H1 (cell line): ENCODE data around the gene GTF2I. TPM values are rescaled to one million over a fixed set of nuclear protein-coding genes. Genes with fewer than 3 reads are reported as not detected.
"Not testable (repeated sequence)": the region's sequence is repeated elsewhere in the genome, so short reads cannot be mapped to it uniquely, and the experiment has no call there.

ENCODE experiments used
- CTCF ChIA-PET: fragments of 300-600 bp; sonication (Branson Sonifier 250); formaldehyde crosslinking; loops from one replicate; lab custom pipeline; 2021; ENCODE audit not compliant: partially characterized antibody; lab: Charles Lee
- POLR2A ChIA-PET: fragments of 300-600 bp; sonication (Branson Sonifier 250); formaldehyde crosslinking; loops from one replicate; lab custom pipeline; 2021; ENCODE audit warnings: inconsistent platforms; ENCODE audit not compliant: partially characterized antibody; lab: Charles Lee
- DNase-seq, 2 experiments: peaks; one replicate each; pipeline versions ENCODE4 v3.0.0 to v3.0.0-alpha.2; 2010 to 2022; ENCODE audit warnings: low spot score in 2 of 2, low read depth in 1 of 2, mixed read lengths in 1 of 2
- FAIRE-seq: peaks from 2 replicates; lab custom pipeline; 2011; peaks lifted over from hg19 to GRCh38; lab: Jason Lieb, UNC
- H2AFZ ChIP-seq: 2 replicates; pipeline ENCODE4 v1.8.1; 2012; ENCODE audit warnings: low read length, inconsistent platforms
- H2AK5ac ChIP-seq: 2 replicates; pipeline ENCODE4 v1.6.1; 2013; ENCODE audit warnings: low read depth, low read length
- H2BK120ac ChIP-seq: replicated peaks from 2 replicates; pipeline ENCODE3; 2013; ENCODE audit warnings: low read depth, low read length, inconsistent platforms
- H2BK12ac ChIP-seq: 2 replicates; pipeline ENCODE4 v1.6.1; 2013; ENCODE audit warnings: low read depth, low read length
- H2BK15ac ChIP-seq: 2 replicates; pipeline ENCODE4 v1.6.1; 2013; ENCODE audit warnings: low read length
- H2BK20ac ChIP-seq: 2 replicates; pipeline ENCODE4 v1.6.1; 2013; ENCODE audit warnings: low read length
- H2BK5ac ChIP-seq: 2 replicates; pipeline ENCODE4 v1.6.1; 2013; ENCODE audit warnings: low read depth, low read length
- H3K14ac ChIP-seq: 2 replicates; pipeline ENCODE4 v1.6.1; 2013; ENCODE audit warnings: inconsistent platforms; ENCODE audit not compliant: insufficient read length
- H3K18ac ChIP-seq: 2 replicates; pipeline ENCODE4 v1.6.1; 2013; ENCODE audit warnings: low read length; ENCODE audit errors: extremely low read depth
- H3K23ac ChIP-seq: 2 replicates; pipeline ENCODE4 v1.6.1; 2013; ENCODE audit warnings: inconsistent platforms; ENCODE audit not compliant: insufficient read length
- H3K23me2 ChIP-seq: 2 replicates; pipeline ENCODE4 v1.6.1; 2013; ENCODE audit warnings: low read depth, low read length
- H3K27ac ChIP-seq: 2 replicates; pipeline ENCODE4 v1.6.1; 2011; ENCODE audit warnings: low read depth, low read length, inconsistent platforms
- H3K27me3 ChIP-seq, 4 experiments: replicated peaks in 1 of 4; 1 replicate in 1 of 4; 2 replicates in 3 of 4; pipeline versions ENCODE4 v1.6.1 to v1.8.1; 2011 to 2013; ENCODE audit warnings: low read length in 3 of 4, mild to moderate bottlenecking in 3 of 4, inconsistent platforms in 2 of 4, mixed read lengths in 2 of 4, moderate library complexity in 1 of 4; ENCODE audit not compliant: control insufficient read depth in 3 of 4, insufficient read depth in 3 of 4; ENCODE audit errors: extremely low read depth in 1 of 4
- H3K36me3 ChIP-seq, 4 experiments: 2 replicates each; pipeline versions ENCODE4 v1.6.1 to v1.8.1; 2011 to 2013; ENCODE audit warnings: mild to moderate bottlenecking in 4 of 4, low read length in 3 of 4, moderate library complexity in 2 of 4, control low read depth in 1 of 4, inconsistent platforms in 1 of 4; ENCODE audit not compliant: insufficient read depth in 4 of 4, control insufficient read depth in 2 of 4
- H3K4ac ChIP-seq: replicated peaks from 2 replicates; pipeline ENCODE3; 2013; ENCODE audit warnings: low read length, low read depth, mixed read lengths, inconsistent platforms; ENCODE audit not compliant: insufficient read length
- H3K4me1 ChIP-seq, 4 experiments: replicated peaks in 1 of 4; 1 replicate in 1 of 4; 2 replicates in 3 of 4; pipeline versions ENCODE4 v1.6.1 to v1.8.1; 2011 to 2013; ENCODE audit warnings: low read length in 3 of 4, inconsistent platforms in 2 of 4, mixed read lengths in 1 of 4; ENCODE audit not compliant: insufficient read depth in 4 of 4, control insufficient read depth in 3 of 4
- H3K4me2 ChIP-seq, 2 experiments: 2 replicates each; pipeline versions ENCODE4 v1.6.1 to v1.8.1; 2011 to 2013; ENCODE audit warnings: low read depth in 2 of 2, low read length in 2 of 2, control low read depth in 1 of 2, inconsistent platforms in 1 of 2, mild to moderate bottlenecking in 1 of 2; ENCODE audit not compliant: insufficient read depth in 1 of 2
- H3K4me3 ChIP-seq, 4 experiments: fragments of 200-600, 300-600 bp in 1 of 4; sonication (generic), shearing (Covaris generic), sonication (Bioruptor Twin) in 1 of 4; 2 replicates each; pipeline versions ENCODE4 v1.5.1 to v1.8.1; 2011 to 2016; ENCODE audit warnings: low read length in 4 of 4, low read depth in 3 of 4, control low read depth in 2 of 4, inconsistent platforms in 2 of 4, mild to moderate bottlenecking in 2 of 4, mixed read lengths in 1 of 4, moderate library complexity in 1 of 4; ENCODE audit not compliant: insufficient read depth in 2 of 4; ENCODE audit errors: extremely low read depth in 1 of 4
- H3K56ac ChIP-seq: replicated peaks from 2 replicates; pipeline ENCODE3; 2013; ENCODE audit warnings: low read depth, mild to moderate bottlenecking, mixed read lengths, low read length, inconsistent platforms; ENCODE audit not compliant: insufficient read length
- H3K79me1 ChIP-seq: 2 replicates; pipeline ENCODE4 v1.6.1; 2013; ENCODE audit warnings: low read depth, low read length, control low read depth
- H3K79me2 ChIP-seq, 2 experiments: 2 replicates each; pipeline versions ENCODE4 v1.6.1 to v1.8.1; 2012 to 2013; ENCODE audit warnings: low read length in 2 of 2, mild to moderate bottlenecking in 2 of 2, inconsistent platforms in 1 of 2; ENCODE audit not compliant: insufficient read depth in 2 of 2, control insufficient read depth in 1 of 2
- H3K9ac ChIP-seq, 4 experiments: replicated peaks in 1 of 4; 1 replicate in 1 of 4; 2 replicates in 3 of 4; pipeline versions ENCODE4 v1.6.1 to v1.8.1; 2011 to 2013; ENCODE audit warnings: low read depth in 3 of 4, low read length in 3 of 4, control low read depth in 2 of 4, mild to moderate bottlenecking in 2 of 4, moderate library complexity in 2 of 4, inconsistent platforms in 1 of 4; ENCODE audit errors: extremely low read depth in 1 of 4
- H3K9me3 ChIP-seq, 2 experiments: 2 replicates each; pipeline versions ENCODE4 v1.6.1 to v1.8.1; 2012 to 2013; ENCODE audit warnings: mild to moderate bottlenecking in 2 of 2, moderate library complexity in 2 of 2, control low read depth in 1 of 2, inconsistent platforms in 1 of 2, low read depth in 1 of 2, low read length in 1 of 2, mixed read lengths in 1 of 2; ENCODE audit not compliant: insufficient read depth in 2 of 2
- H4K20me1 ChIP-seq, 2 experiments: replicated peaks in 1 of 2; 2 replicates each; pipeline versions ENCODE3 to v1.8.1; 2011 to 2013; ENCODE audit warnings: inconsistent platforms in 2 of 2, low read length in 2 of 2, mild to moderate bottlenecking in 1 of 2; ENCODE audit not compliant: insufficient read depth in 2 of 2, control insufficient read depth in 1 of 2
- H4K5ac ChIP-seq: 2 replicates; pipeline ENCODE4 v1.6.1; 2013; ENCODE audit warnings: low read length, low read depth, mixed read lengths, inconsistent platforms; ENCODE audit not compliant: insufficient read length
- H4K8ac ChIP-seq: 2 replicates; pipeline ENCODE4 v1.8.0; 2013; ENCODE audit warnings: mild to moderate bottlenecking, moderate library complexity, low read length, inconsistent platforms; ENCODE audit not compliant: insufficient read depth; ENCODE audit errors: extremely low read depth
- H4K91ac ChIP-seq: replicated peaks from 2 replicates; pipeline ENCODE3; 2013; ENCODE audit warnings: low read length, mixed read lengths, inconsistent platforms; ENCODE audit not compliant: insufficient read length
- WGBS, 2 experiments: shearing (Covaris generic) in 1 of 2; methylation state at CpG; one replicate each; pipeline versions ENCODE4 v1.1.6 to v1.1.7; 2013 to 2015; ENCODE audit warnings: low lambda C conversion rate in 2 of 2, mixed read lengths in 2 of 2, inconsistent platforms in 1 of 2, low coverage in 1 of 2, missing lambda C conversion rate in 1 of 2; ENCODE audit not compliant: insufficient replicate concordance in 2 of 2, insufficient coverage in 1 of 2, insufficient read length in 1 of 2; ENCODE audit errors: extremely low coverage in 1 of 2, missing lambda C conversion rate in 1 of 2; 5-methylcytosine and 5-hydroxymethylcytosine counted together
- polyA plus RNA-seq, 7 experiments: library from polyadenylated mRNA; depleted of rRNA in 3 of 7; stranded (reverse) in 5 of 7; unstranded in 2 of 7; fragments of >200 nt in 5 of 7; fragments of 200-250 nt in 2 of 7; gene quantifications; 1 replicate in 5 of 7; 2 replicates in 1 of 7; 4 replicates in 1 of 7; pipeline versions ENCODE4 v1.2.1 to v1.2.3, GENCODE V29; 2011 to 2013; ENCODE audit warnings: missing spikeins in 2 of 7, mixed read lengths in 2 of 7
- total RNA-seq: library from RNA; stranded (reverse); fragmentation: NEBNext Ultra II Directional; extraction: Animal tissue kit (Norgen Biotek cat#: 25700); gene quantifications from 2 replicates; pipeline ENCODE4 v1.2.1, GENCODE V29; 2021

Gene GTF2I
- total and polyA plus RNA-seq, 2 of the 8 experiments (the other 6 are each of a cell fraction or from before 2014, with no cell fraction given) = 46.7 to 316 TPM

DNA sequence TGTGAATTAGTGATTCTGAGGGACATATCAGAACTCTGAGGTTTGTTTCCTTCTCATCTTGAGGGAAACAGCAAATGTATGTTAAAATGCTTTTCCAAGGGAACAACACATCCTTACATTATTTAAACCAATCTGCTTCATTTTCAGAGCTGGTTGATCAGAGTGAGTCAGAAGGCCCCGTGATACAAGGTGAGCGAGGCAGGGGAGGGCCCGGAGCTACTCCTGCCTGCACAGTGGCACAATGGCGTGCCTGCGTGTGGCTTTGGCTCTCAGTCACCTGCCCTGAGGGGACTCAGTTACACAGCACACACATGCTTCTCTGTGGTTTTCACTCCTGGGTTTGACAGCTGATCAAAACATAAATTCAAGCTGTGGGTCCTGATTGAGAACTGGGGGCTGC is 99.2 kb downstream of the GTF2I start:
- H3K4me1 ChIP-seq, H4K5ac ChIP-seq, H3K23me2 ChIP-seq, FAIRE-seq, DNase-seq, H2BK5ac ChIP-seq, H3K79me1 ChIP-seq, H2AFZ ChIP-seq, POLR2A ChIA-PET, H3K4me3 ChIP-seq, H2AK5ac ChIP-seq, H3K79me2 ChIP-seq, H4K91ac ChIP-seq, H3K56ac ChIP-seq, H3K18ac ChIP-seq, H3K4me2 ChIP-seq, H3K9me3 ChIP-seq, H2BK12ac ChIP-seq, CTCF ChIA-PET, H4K20me1 ChIP-seq, H3K36me3 ChIP-seq, H3K23ac ChIP-seq, H3K14ac ChIP-seq, H3K27me3 ChIP-seq, H3K4ac ChIP-seq, H2BK20ac ChIP-seq, H3K27ac ChIP-seq, H3K9ac ChIP-seq, H2BK120ac ChIP-seq, H2BK15ac ChIP-seq, H4K8ac ChIP-seq: not testable (repeated sequence)
- WGBS, 2 experiments = no CpG with 5 or more reads among the region's 5 CpGs

DNA sequence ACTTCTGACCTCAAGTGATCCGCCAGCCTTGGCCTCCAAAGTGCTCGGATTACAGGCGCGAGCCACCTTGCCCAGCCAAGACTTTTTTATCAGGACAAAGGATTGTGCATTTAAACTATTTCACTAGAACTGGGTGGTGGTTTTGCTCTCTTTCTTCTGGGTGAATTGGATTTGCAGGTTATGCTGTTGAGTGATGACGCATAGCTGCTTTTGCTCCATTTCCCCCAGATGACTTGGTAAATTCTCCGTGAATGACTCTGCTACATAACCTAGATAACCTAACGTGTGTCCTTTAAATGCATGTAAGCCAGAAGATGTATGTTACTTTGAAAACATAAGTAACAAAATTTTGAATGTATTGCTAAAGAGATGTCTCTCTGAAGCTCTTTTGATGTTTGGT is 100.8 kb downstream of the GTF2I start:
- H3K14ac ChIP-seq, H3K4ac ChIP-seq, H2AK5ac ChIP-seq, H3K4me1 ChIP-seq, DNase-seq, H2BK12ac ChIP-seq, H3K79me1 ChIP-seq, H3K56ac ChIP-seq, H3K4me2 ChIP-seq, H3K9me3 ChIP-seq, H4K91ac ChIP-seq, H3K23ac ChIP-seq, H2BK5ac ChIP-seq, POLR2A ChIA-PET, H3K36me3 ChIP-seq, H2BK120ac ChIP-seq, FAIRE-seq, H3K79me2 ChIP-seq, H3K27me3 ChIP-seq, H2BK20ac ChIP-seq, H4K5ac ChIP-seq, H3K27ac ChIP-seq, H3K23me2 ChIP-seq, H3K18ac ChIP-seq, H2AFZ ChIP-seq, H4K20me1 ChIP-seq, CTCF ChIA-PET, H3K9ac ChIP-seq, H2BK15ac ChIP-seq, H3K4me3 ChIP-seq, H4K8ac ChIP-seq: not testable (repeated sequence)
- WGBS, 2 experiments = no CpG with 5 or more reads among the region's 7 CpGs
